Bone marrow (tissue), 2 donors: ENCODE results near the gene TMCC1.
"Not testable (repeated sequence)": the region's sequence is repeated elsewhere in the genome, so short reads cannot be mapped to it uniquely, and the experiment has no call there.

Experiments used
- DNase-seq, 2 donors: peaks; one replicate each; lab custom pipeline; 2025; lab: John Stamatoyannopoulos, UW

The TMCC1 gene

GRCh38 chr3:129773691-129774663 lies 119.5 kb downstream of the TMCC1 start:
- no peak for DNase-seq

- DNase-seq = no peak
These were observed 122.9 kb downstream of the TMCC1 start for GRCh38 chr3:129770604-129771003.

GRCh38 chr3:129769616-129770015 lies 123.9 kb downstream of the TMCC1 start:
- no peak for DNase-seq

- DNase-seq = no peak
These were observed 124.8 kb downstream of the TMCC1 start for GRCh38 chr3:129768728-129769127.

- DNase-seq = no peak
These were observed 127.4 kb downstream of the TMCC1 start for GRCh38 chr3:129766135-129766534.

- no peak for DNase-seq
These were observed 129.4 kb downstream of the TMCC1 start for GRCh38 chr3:129764090-129764489.

- no peak for DNase-seq
These were observed 134.7 kb downstream of the TMCC1 start for GRCh38 chr3:129758785-129759320.

- no peak for DNase-seq
These were observed 135.2 kb downstream of the TMCC1 start for GRCh38 chr3:129758306-129758705.

- no peak for DNase-seq
These were observed 136.6 kb downstream of the TMCC1 start for GRCh38 chr3:129756871-129757270.

GRCh38 chr3:129751105-129751504 lies 142.4 kb downstream of the TMCC1 start:
- DNase-seq = not testable (repeated sequence)

GRCh38 chr3:129749692-129750091 lies 143.8 kb downstream of the TMCC1 start:
- DNase-seq = no peak

- no peak for DNase-seq
These were observed 145.5 kb downstream of the TMCC1 start for GRCh38 chr3:129747992-129748391.

- DNase-seq = no peak
These were observed 146.4 kb downstream of the TMCC1 start for GRCh38 chr3:129747136-129747535.

GRCh38 chr3:129746629-129747028 lies 146.9 kb downstream of the TMCC1 start:
- DNase-seq = no peak

- no peak for DNase-seq
These were observed 148.3 kb downstream of the TMCC1 start for GRCh38 chr3:129745253-129745652.

- no peak for DNase-seq
These were observed 151.7 kb downstream of the TMCC1 start for GRCh38 chr3:129741794-129742193.

- DNase-seq = no peak
These were observed 153.4 kb downstream of the TMCC1 start for GRCh38 chr3:129740090-129740489.

GRCh38 chr3:129739634-129740033 lies 153.9 kb downstream of the TMCC1 start:
- no peak for DNase-seq

- no peak for DNase-seq
These were observed 155.3 kb downstream of the TMCC1 start for GRCh38 chr3:129738172-129738571.

GRCh38 chr3:129736070-129736469 lies 157.4 kb downstream of the TMCC1 start:
- no peak for DNase-seq

- no peak for DNase-seq
These were observed 157.9 kb downstream of the TMCC1 start for GRCh38 chr3:129735638-129736037.

GRCh38 chr3:129734449-129734848 lies 159.1 kb downstream of the TMCC1 start:
- no peak for DNase-seq

- no peak for DNase-seq
These were observed 161.2 kb downstream of the TMCC1 start for GRCh38 chr3:129732200-129732876.
